ENCODE data around the gene APBB2. TPM values are rescaled to one million over a fixed set of nuclear protein-coding genes. Genes with fewer than 3 reads are reported as not detected.
"Not testable (repeated sequence)": the region's sequence is repeated elsewhere in the genome, so short reads cannot be mapped to it uniquely, and the experiment has no call there.

Gene APBB2
- total RNA-seq, 2 donors from 2014 or later: 37.3 to 75.3 TPM

- Histone ChIP-seq H3K9me3 (peaks cover 0 to 3% of the 10 kb centered on the region in 2 donors), H3K36me3 (no peaks in the 10 kb centered on the region), H3K27me3 (no peaks in the 10 kb centered on the region), H3K27ac (no peak overlapping the region), H3K4me3 (no peak overlapping the region), H3K4me1 (no peaks in the 10 kb centered on the region)
- DNase-seq (ENCODE audit: low spot score): no peak
- no peak for TF ChIP-seq CTCF (IDR thresholded peaks at IDR 0.05)
Observed at GRCh38 chr4:41002309-41002708, 212.0 kb downstream of the APBB2 start.

DNA sequence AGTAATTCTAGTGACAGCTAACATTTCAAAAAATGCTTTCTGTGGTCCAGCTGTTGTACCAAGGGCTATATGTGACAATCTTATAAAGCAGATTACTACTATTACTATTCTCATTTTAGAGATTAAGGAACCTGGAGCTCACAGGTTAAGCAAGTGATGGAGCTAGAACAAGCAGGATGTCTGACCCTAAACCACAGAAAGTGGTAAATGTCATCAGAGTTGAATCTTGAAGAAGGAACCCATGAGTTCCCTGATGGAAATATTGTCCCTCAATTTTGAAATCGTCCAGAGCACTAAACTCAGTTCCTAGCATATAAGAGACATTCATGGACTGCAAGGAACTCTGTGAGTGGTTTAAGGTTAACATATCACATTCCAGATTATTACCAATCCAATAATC is 214.0 kb downstream of the APBB2 start:
- H3K36me3 ChIP-seq: no peaks in the 10 kb centered on the region
- no peaks in the 10 kb centered on the region for H3K9me3 ChIP-seq
- no peak for DNase-seq (ENCODE audit: low spot score)
- no peak overlapping the region for H3K27ac ChIP-seq
- no peak overlapping the region for H3K4me3 ChIP-seq
- H3K4me1 ChIP-seq: no peaks in the 10 kb centered on the region
- TF ChIP-seq CTCF (IDR thresholded peaks at IDR 0.05): no peak
- no peaks in the 10 kb centered on the region for H3K27me3 ChIP-seq

- peaks cover 0 to 6% of the 10 kb centered on the region in 2 donors for H3K4me1 ChIP-seq
- peak overlapping the region in 1 of 2 donors; percentile 41 for H3K27ac ChIP-seq
- H3K4me3 ChIP-seq: peak overlapping the region in 1 of 2 donors; percentile 6
- H3K9me3 ChIP-seq: no peaks in the 10 kb centered on the region
- no peak for DNase-seq (ENCODE audit: low spot score)
- H3K36me3 ChIP-seq: no peaks in the 10 kb centered on the region
- TF ChIP-seq CTCF (IDR thresholded peaks at IDR 0.05): no peak
- H3K27me3 ChIP-seq: no peaks in the 10 kb centered on the region
Observed at GRCh38 chr4:40998675-40999358, 215.5 kb downstream of the APBB2 start.

DNA sequence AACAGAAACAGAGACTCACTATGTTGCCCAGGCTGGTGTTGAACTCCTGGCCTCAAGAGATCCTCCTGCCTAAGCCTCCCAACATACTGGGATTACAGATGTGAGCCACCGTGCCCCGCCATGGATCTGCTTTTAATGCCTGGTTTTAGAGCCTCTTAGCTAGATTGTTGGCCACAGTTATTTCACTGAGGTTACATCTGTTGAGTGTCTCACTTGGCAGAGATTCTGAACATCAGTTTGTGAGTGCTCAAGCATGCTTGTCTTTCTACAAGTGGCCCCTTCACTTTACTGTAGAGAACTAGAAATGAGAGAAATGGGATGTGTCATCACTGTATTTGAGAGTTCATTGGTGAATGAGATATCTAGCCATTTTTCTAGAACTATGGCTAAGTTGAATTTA is 218.5 kb downstream of the APBB2 start:
- Histone ChIP-seq H3K4me3 (no peak overlapping the region), H3K4me1 (peaks cover 0 to 19% of the 10 kb centered on the region in 2 donors), H3K9me3 (no peaks in the 10 kb centered on the region), H3K27ac (no peak overlapping the region), H3K36me3 (no peaks in the 10 kb centered on the region), H3K27me3 (no peaks in the 10 kb centered on the region)
- no peak for TF ChIP-seq CTCF (IDR thresholded peaks at IDR 0.05)
- DNase-seq (ENCODE audit: low spot score): no peak

DNA sequence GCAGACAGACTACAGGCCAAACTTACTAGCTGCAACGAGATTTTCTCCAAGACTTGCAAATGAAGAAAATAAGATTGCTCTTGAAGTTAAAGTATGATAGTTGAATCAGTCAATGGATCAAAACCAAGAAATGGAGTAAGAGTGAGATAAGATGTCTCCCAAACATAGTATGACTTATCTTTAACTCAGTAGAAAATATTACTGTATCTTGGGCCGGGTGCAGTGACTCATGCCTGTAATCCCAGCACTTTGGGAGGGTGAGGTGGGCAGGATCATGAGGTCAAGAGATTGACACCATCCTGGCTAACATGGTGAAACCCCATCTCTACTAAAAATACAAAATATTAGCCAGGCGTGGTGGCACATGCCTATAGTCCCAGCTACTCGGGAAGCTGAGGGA is 220.0 kb downstream of the APBB2 start:
- H3K27ac ChIP-seq: not testable (repeated sequence)

DNA sequence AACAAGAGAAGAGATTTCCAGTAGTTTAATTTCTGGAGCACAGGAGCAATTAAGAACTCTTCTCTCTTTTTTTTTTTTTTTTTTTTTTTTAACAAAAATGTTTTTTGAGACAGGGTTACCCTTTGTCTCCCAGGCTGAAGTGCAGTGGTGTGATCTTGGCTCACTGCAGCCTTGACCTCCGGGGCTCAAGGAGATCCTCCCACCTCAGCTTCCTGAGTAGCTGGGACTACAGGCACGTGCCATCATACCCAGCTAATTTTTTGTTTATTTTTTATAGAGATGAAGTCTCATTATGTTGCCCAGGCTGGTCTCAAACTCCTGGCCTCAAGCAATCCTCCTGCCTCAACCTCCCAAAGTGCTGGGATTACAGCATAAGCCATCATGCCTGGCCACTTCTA is 221.0 kb downstream of the APBB2 start:
- H3K4me3 ChIP-seq; H3K27me3 ChIP-seq; H3K36me3 ChIP-seq; H3K9me3 ChIP-seq; DNase-seq (ENCODE audit: low spot score): not testable (repeated sequence)
- peak overlapping the region in 1 of 2 donors; percentile 1 for H3K27ac ChIP-seq
- H3K4me1 ChIP-seq: peaks cover 0 to 19% of the 10 kb centered on the region in 2 donors

More for the DNA sequence above, 220.0 kb downstream of the APBB2 start:
- H3K4me3 ChIP-seq; H3K9me3 ChIP-seq; DNase-seq (ENCODE audit: low spot score); H3K27me3 ChIP-seq; H3K36me3 ChIP-seq: not testable (repeated sequence)
- H3K4me1 ChIP-seq: peaks cover 0 to 19% of the 10 kb centered on the region in 2 donors

Data from right atrium auricular region (tissue), 2 donors.